NCI-H345 treated with DMSO at 0.1 percent for 48 hours (cell line): Measurements from ENCODE around the gene APAF1.
"Not testable (repeated sequence)": the region's sequence is repeated elsewhere in the genome, so short reads cannot be mapped to it uniquely, and the experiment has no call there.

Source experiments
- DNase-seq: peaks from one replicate; lab custom pipeline; 2025; ENCODE audit not compliant: unreplicated experiment; lab: John Stamatoyannopoulos, UW

Gene APAF1

GRCh38 chr12:98755855-98756254, 110.8 kb downstream of the APAF1 start:
- not testable (repeated sequence) for DNase-seq

GRCh38 chr12:98757455-98757854, 112.4 kb downstream of the APAF1 start:
- no peak for DNase-seq

GRCh38 chr12:98758331-98758730, 113.2 kb downstream of the APAF1 start:
- DNase-seq = no peak

GRCh38 chr12:98763656-98764055, 118.6 kb downstream of the APAF1 start:
- no peak for DNase-seq

- no peak for DNase-seq
Measured at GRCh38 chr12:98767248-98767647, 122.2 kb downstream of the APAF1 start.

- DNase-seq = no peak
Measured at GRCh38 chr12:98769068-98769467, 124.0 kb downstream of the APAF1 start.

- DNase-seq = no peak
Measured at GRCh38 chr12:98770230-98770629, 125.1 kb downstream of the APAF1 start.

GRCh38 chr12:98771811-98772752, 127.0 kb downstream of the APAF1 start:
- no peak for DNase-seq

- no peak for DNase-seq
Measured at GRCh38 chr12:98772818-98773217, 127.7 kb downstream of the APAF1 start.

GRCh38 chr12:98780261-98780660, 135.2 kb downstream of the APAF1 start:
- no peak for DNase-seq

GRCh38 chr12:98783420-98783819, 138.3 kb downstream of the APAF1 start:
- no peak for DNase-seq
